H1 (cell line): Measurements from ENCODE around the gene KLK12. TPM values are rescaled to one million over a fixed set of nuclear protein-coding genes. Genes with fewer than 3 reads are reported as not detected.
A peak's percentile ranks its signal among the peaks of the same experiment; 100 is the strongest.

Experiments
- CTCF ChIA-PET: fragments of 300-600 bp; sonication (Branson Sonifier 250); formaldehyde crosslinking; loops from one replicate; lab custom pipeline; 2021; ENCODE audit not compliant: partially characterized antibody; lab: Charles Lee
- POLR2A ChIA-PET: fragments of 300-600 bp; sonication (Branson Sonifier 250); formaldehyde crosslinking; loops from one replicate; lab custom pipeline; 2021; ENCODE audit warnings: inconsistent platforms; ENCODE audit not compliant: partially characterized antibody; lab: Charles Lee
- DNase-seq, 2 experiments: peaks; one replicate each; pipeline versions ENCODE4 v3.0.0 to v3.0.0-alpha.2; 2010 to 2022; ENCODE audit warnings: low spot score in 2 of 2, low read depth in 1 of 2, mixed read lengths in 1 of 2
- FAIRE-seq: peaks from 2 replicates; lab custom pipeline; 2011; peaks lifted over from hg19 to GRCh38; lab: Jason Lieb, UNC
- H2AFZ ChIP-seq: 2 replicates; pipeline ENCODE4 v1.8.1; 2012; ENCODE audit warnings: low read length, inconsistent platforms
- H2AK5ac ChIP-seq: 2 replicates; pipeline ENCODE4 v1.6.1; 2013; ENCODE audit warnings: low read depth, low read length
- H2BK120ac ChIP-seq: replicated peaks from 2 replicates; pipeline ENCODE3; 2013; ENCODE audit warnings: low read depth, low read length, inconsistent platforms
- H2BK12ac ChIP-seq: 2 replicates; pipeline ENCODE4 v1.6.1; 2013; ENCODE audit warnings: low read depth, low read length
- H2BK15ac ChIP-seq: 2 replicates; pipeline ENCODE4 v1.6.1; 2013; ENCODE audit warnings: low read length
- H2BK20ac ChIP-seq: 2 replicates; pipeline ENCODE4 v1.6.1; 2013; ENCODE audit warnings: low read length
- H2BK5ac ChIP-seq: 2 replicates; pipeline ENCODE4 v1.6.1; 2013; ENCODE audit warnings: low read depth, low read length
- H3K14ac ChIP-seq: 2 replicates; pipeline ENCODE4 v1.6.1; 2013; ENCODE audit warnings: inconsistent platforms; ENCODE audit not compliant: insufficient read length
- H3K18ac ChIP-seq: 2 replicates; pipeline ENCODE4 v1.6.1; 2013; ENCODE audit warnings: low read length; ENCODE audit errors: extremely low read depth
- H3K23ac ChIP-seq: 2 replicates; pipeline ENCODE4 v1.6.1; 2013; ENCODE audit warnings: inconsistent platforms; ENCODE audit not compliant: insufficient read length
- H3K23me2 ChIP-seq: 2 replicates; pipeline ENCODE4 v1.6.1; 2013; ENCODE audit warnings: low read depth, low read length
- H3K27ac ChIP-seq: 2 replicates; pipeline ENCODE4 v1.6.1; 2011; ENCODE audit warnings: low read depth, low read length, inconsistent platforms
- H3K27me3 ChIP-seq, 4 experiments: replicated peaks in 1 of 4; 1 replicate in 1 of 4; 2 replicates in 3 of 4; pipeline versions ENCODE4 v1.6.1 to v1.8.1; 2011 to 2013; ENCODE audit warnings: low read length in 3 of 4, mild to moderate bottlenecking in 3 of 4, inconsistent platforms in 2 of 4, mixed read lengths in 2 of 4, moderate library complexity in 1 of 4; ENCODE audit not compliant: control insufficient read depth in 3 of 4, insufficient read depth in 3 of 4; ENCODE audit errors: extremely low read depth in 1 of 4
- H3K36me3 ChIP-seq, 4 experiments: 2 replicates each; pipeline versions ENCODE4 v1.6.1 to v1.8.1; 2011 to 2013; ENCODE audit warnings: mild to moderate bottlenecking in 4 of 4, low read length in 3 of 4, moderate library complexity in 2 of 4, control low read depth in 1 of 4, inconsistent platforms in 1 of 4; ENCODE audit not compliant: insufficient read depth in 4 of 4, control insufficient read depth in 2 of 4
- H3K4ac ChIP-seq: replicated peaks from 2 replicates; pipeline ENCODE3; 2013; ENCODE audit warnings: low read length, low read depth, mixed read lengths, inconsistent platforms; ENCODE audit not compliant: insufficient read length
- H3K4me1 ChIP-seq, 4 experiments: replicated peaks in 1 of 4; 1 replicate in 1 of 4; 2 replicates in 3 of 4; pipeline versions ENCODE4 v1.6.1 to v1.8.1; 2011 to 2013; ENCODE audit warnings: low read length in 3 of 4, inconsistent platforms in 2 of 4, mixed read lengths in 1 of 4; ENCODE audit not compliant: insufficient read depth in 4 of 4, control insufficient read depth in 3 of 4
- H3K4me2 ChIP-seq, 2 experiments: 2 replicates each; pipeline versions ENCODE4 v1.6.1 to v1.8.1; 2011 to 2013; ENCODE audit warnings: low read depth in 2 of 2, low read length in 2 of 2, control low read depth in 1 of 2, inconsistent platforms in 1 of 2, mild to moderate bottlenecking in 1 of 2; ENCODE audit not compliant: insufficient read depth in 1 of 2
- H3K4me3 ChIP-seq, 4 experiments: fragments of 200-600, 300-600 bp in 1 of 4; sonication (generic), shearing (Covaris generic), sonication (Bioruptor Twin) in 1 of 4; 2 replicates each; pipeline versions ENCODE4 v1.5.1 to v1.8.1; 2011 to 2016; ENCODE audit warnings: low read length in 4 of 4, low read depth in 3 of 4, control low read depth in 2 of 4, inconsistent platforms in 2 of 4, mild to moderate bottlenecking in 2 of 4, mixed read lengths in 1 of 4, moderate library complexity in 1 of 4; ENCODE audit not compliant: insufficient read depth in 2 of 4; ENCODE audit errors: extremely low read depth in 1 of 4
- H3K56ac ChIP-seq: replicated peaks from 2 replicates; pipeline ENCODE3; 2013; ENCODE audit warnings: low read depth, mild to moderate bottlenecking, mixed read lengths, low read length, inconsistent platforms; ENCODE audit not compliant: insufficient read length
- H3K79me1 ChIP-seq: 2 replicates; pipeline ENCODE4 v1.6.1; 2013; ENCODE audit warnings: low read depth, low read length, control low read depth
- H3K79me2 ChIP-seq, 2 experiments: 2 replicates each; pipeline versions ENCODE4 v1.6.1 to v1.8.1; 2012 to 2013; ENCODE audit warnings: low read length in 2 of 2, mild to moderate bottlenecking in 2 of 2, inconsistent platforms in 1 of 2; ENCODE audit not compliant: insufficient read depth in 2 of 2, control insufficient read depth in 1 of 2
- H3K9ac ChIP-seq, 4 experiments: replicated peaks in 1 of 4; 1 replicate in 1 of 4; 2 replicates in 3 of 4; pipeline versions ENCODE4 v1.6.1 to v1.8.1; 2011 to 2013; ENCODE audit warnings: low read depth in 3 of 4, low read length in 3 of 4, control low read depth in 2 of 4, mild to moderate bottlenecking in 2 of 4, moderate library complexity in 2 of 4, inconsistent platforms in 1 of 4; ENCODE audit errors: extremely low read depth in 1 of 4
- H3K9me3 ChIP-seq, 2 experiments: 2 replicates each; pipeline versions ENCODE4 v1.6.1 to v1.8.1; 2012 to 2013; ENCODE audit warnings: mild to moderate bottlenecking in 2 of 2, moderate library complexity in 2 of 2, control low read depth in 1 of 2, inconsistent platforms in 1 of 2, low read depth in 1 of 2, low read length in 1 of 2, mixed read lengths in 1 of 2; ENCODE audit not compliant: insufficient read depth in 2 of 2
- H4K20me1 ChIP-seq, 2 experiments: replicated peaks in 1 of 2; 2 replicates each; pipeline versions ENCODE3 to v1.8.1; 2011 to 2013; ENCODE audit warnings: inconsistent platforms in 2 of 2, low read length in 2 of 2, mild to moderate bottlenecking in 1 of 2; ENCODE audit not compliant: insufficient read depth in 2 of 2, control insufficient read depth in 1 of 2
- H4K5ac ChIP-seq: 2 replicates; pipeline ENCODE4 v1.6.1; 2013; ENCODE audit warnings: low read length, low read depth, mixed read lengths, inconsistent platforms; ENCODE audit not compliant: insufficient read length
- H4K8ac ChIP-seq: 2 replicates; pipeline ENCODE4 v1.8.0; 2013; ENCODE audit warnings: mild to moderate bottlenecking, moderate library complexity, low read length, inconsistent platforms; ENCODE audit not compliant: insufficient read depth; ENCODE audit errors: extremely low read depth
- H4K91ac ChIP-seq: replicated peaks from 2 replicates; pipeline ENCODE3; 2013; ENCODE audit warnings: low read length, mixed read lengths, inconsistent platforms; ENCODE audit not compliant: insufficient read length
- CTBP2 ChIP-seq: IDR thresholded peaks from 2 replicates; pipeline ENCODE4 v1.7.0; 2011; ENCODE audit warnings: borderline replicate concordance, mild to moderate bottlenecking, moderate library complexity, mixed read lengths, low read length; ENCODE audit not compliant: insufficient read depth, insufficient read length
- CTCF ChIP-seq, 3 experiments: IDR thresholded peaks; 1 replicate in 2 of 3; 2 replicates in 1 of 3; pipeline versions ENCODE4 v1.5.1 to v1.6.1; 2011; ENCODE audit warnings: low read length in 3 of 3, mild to moderate bottlenecking in 3 of 3, inconsistent platforms in 2 of 3, low read depth in 1 of 3, moderate library complexity in 1 of 3; ENCODE audit not compliant: insufficient read depth in 1 of 3; ENCODE audit errors: control extremely low read depth in 1 of 3
- JUN ChIP-seq: IDR thresholded peaks from 2 replicates; pipeline ENCODE4 v1.6.1; 2011; ENCODE audit warnings: low read depth, mild to moderate bottlenecking, improper control_type of control experiment, low read length
- KDM4A ChIP-seq: IDR thresholded peaks from one replicate; pipeline ENCODE4 v1.7.1; 2012; ENCODE audit warnings: low read depth, mild to moderate bottlenecking, moderate library complexity, low read length, inconsistent platforms; ENCODE audit not compliant: severe bottlenecking
- PHF8 ChIP-seq: fragments of 200-600 bp; sonication (generic); conservative IDR thresholded peaks from 2 replicates; pipeline ENCODE4 v1.7.1; 2012; ENCODE audit warnings: low read depth, mild to moderate bottlenecking, inconsistent platforms, low read length, moderate library complexity
- RBBP5 ChIP-seq: IDR thresholded peaks from 2 replicates; pipeline ENCODE4 v1.7.1; 2012; ENCODE audit warnings: low read depth, mild to moderate bottlenecking, inconsistent platforms, low read length, moderate library complexity, borderline replicate concordance
- WGBS, 2 experiments: shearing (Covaris generic) in 1 of 2; methylation state at CpG; one replicate each; pipeline versions ENCODE4 v1.1.6 to v1.1.7; 2013 to 2015; ENCODE audit warnings: low lambda C conversion rate in 2 of 2, mixed read lengths in 2 of 2, inconsistent platforms in 1 of 2, low coverage in 1 of 2, missing lambda C conversion rate in 1 of 2; ENCODE audit not compliant: insufficient replicate concordance in 2 of 2, insufficient coverage in 1 of 2, insufficient read length in 1 of 2; ENCODE audit errors: extremely low coverage in 1 of 2, missing lambda C conversion rate in 1 of 2; 5-methylcytosine and 5-hydroxymethylcytosine counted together
- polyA plus RNA-seq, 7 experiments: library from polyadenylated mRNA; depleted of rRNA in 3 of 7; stranded (reverse) in 5 of 7; unstranded in 2 of 7; fragments of >200 nt in 5 of 7; fragments of 200-250 nt in 2 of 7; gene quantifications; 1 replicate in 5 of 7; 2 replicates in 1 of 7; 4 replicates in 1 of 7; pipeline versions ENCODE4 v1.2.1 to v1.2.3, GENCODE V29; 2011 to 2013; ENCODE audit warnings: missing spikeins in 2 of 7, mixed read lengths in 2 of 7
- total RNA-seq: library from RNA; stranded (reverse); fragmentation: NEBNext Ultra II Directional; extraction: Animal tissue kit (Norgen Biotek cat#: 25700); gene quantifications from 2 replicates; pipeline ENCODE4 v1.2.1, GENCODE V29; 2021

Gene KLK12
- total and polyA plus RNA-seq, 2 of the 8 experiments (the other 6 are each of a cell fraction or from before 2014, with no cell fraction given): 0.24 TPM; not detected in 1

GRCh38 chr19:51065221-51065960 is 30.6 kb upstream of the KLK12 start:
- H3K4me2 ChIP-seq: peak overlapping the region; percentile 85 to 87
- peaks cover 11% of the 10 kb centered on the region; the same call in 1 of the 2 replicates for H3K23me2 ChIP-seq
- H2BK5ac ChIP-seq: peak overlapping the region; percentile 81; the same call in 1 of the 2 replicates
- TF ChIP-seq PHF8 (no peak), RBBP5 (0 out of 2 replicates have a peak, but pooled peaks have one; percentile 44), JUN (no peak), KDM4A (peak; percentile 42), CTBP2 (no peak), CTCF (IDR thresholded peaks at IDR 0.05; ENCODE audit: control extremely low read depth in 1 of 3, insufficient read depth in 1 of 3, low read depth in 1 of 3, low read length in 3 of 3) (peak in 1 of 3 experiments; percentile 5; a peak in 1 of 4 replicates)
- no peak overlapping the region for H4K91ac ChIP-seq
- ChIA-PET POLR2A (interaction anchor here (0.8 to 1.8 kb wide), 5 partner anchors 17 to 48 kb away, joined by 3 to 7 read pairs (median 4); no protein-coding TSS in a partner anchor), CTCF (interaction anchor here (0.5 to 2.3 kb wide), 11 partner anchors 12 to 595 kb away, joined by 3 to 13 read pairs (median 3); no protein-coding TSS in a partner anchor)
- 22% methylated on average over 10 of the region's 25 CpGs; no CpG with 5 or more reads in 1 of the 2 experiments for WGBS, 2 experiments
- H2BK15ac ChIP-seq: no peak overlapping the region
- peak overlapping the region; percentile 90 for H3K18ac ChIP-seq
- FAIRE-seq (no peak), DNase-seq (peak in 1 of 2 experiments; percentile 68)
- peak overlapping the region; percentile 95; the same call in 1 of the 2 replicates for H2AFZ ChIP-seq
- no peaks in the 10 kb centered on the region; a peak in 2 of 7 replicates for H3K27me3 ChIP-seq
- H3K79me2 ChIP-seq: no peaks in the 10 kb centered on the region
- no peak overlapping the region for H3K14ac ChIP-seq
- no peaks in the 10 kb centered on the region for H4K20me1 ChIP-seq
- H2BK120ac ChIP-seq: peak overlapping the region; percentile 35
- no peak overlapping the region for H3K23ac ChIP-seq
- H2BK20ac ChIP-seq: no peak overlapping the region
- H3K79me1 ChIP-seq: no peaks in the 10 kb centered on the region
- no peak overlapping the region for H3K4ac ChIP-seq
- H3K9ac ChIP-seq: no peak overlapping the region
- peaks cover 0 to 9% (median 1%) of the 10 kb centered on the region in 4 experiments; a peak in 4 of 7 replicates for H3K4me1 ChIP-seq
- H3K36me3 ChIP-seq: no peaks in the 10 kb centered on the region
- H4K8ac ChIP-seq: peak overlapping the region; percentile 46; the same call in 1 of the 2 replicates
- H2AK5ac ChIP-seq: no peak overlapping the region
- H3K9me3 ChIP-seq: no peaks in the 10 kb centered on the region; a peak in 1 of 4 replicates
- H4K5ac ChIP-seq: no peak overlapping the region
- peak overlapping the region; percentile 55 to 64 (median 62) for H3K4me3 ChIP-seq
- H3K27ac ChIP-seq: no peak overlapping the region
- H3K56ac ChIP-seq: no peak overlapping the region
- H2BK12ac ChIP-seq: peak overlapping the region; percentile 87; the same call in 1 of the 2 replicates
